Suppressor macrophage (primary cell): Measurements from ENCODE around the gene FTH1.
"Not testable (repeated sequence)": the region's sequence is repeated elsewhere in the genome, so short reads cannot be mapped to it uniquely, and the experiment has no call there.

Experiments used
- DNase-seq, 4 experiments: peaks; one replicate each; pipeline ENCODE4 v3.0.0-alpha.2; 2020 to 2022
- total RNA-seq, 17 experiments: gene quantifications; one replicate each; lab custom pipeline; 2026; ENCODE audit warnings: mixed read lengths in 6 of 17, inconsistent platforms in 3 of 17; lab: John Stamatoyannopoulos, UW

Gene FTH1
- 1,929 to 7,099 (median 3,244) reads per million in 17 experiments for total RNA-seq

DNA sequence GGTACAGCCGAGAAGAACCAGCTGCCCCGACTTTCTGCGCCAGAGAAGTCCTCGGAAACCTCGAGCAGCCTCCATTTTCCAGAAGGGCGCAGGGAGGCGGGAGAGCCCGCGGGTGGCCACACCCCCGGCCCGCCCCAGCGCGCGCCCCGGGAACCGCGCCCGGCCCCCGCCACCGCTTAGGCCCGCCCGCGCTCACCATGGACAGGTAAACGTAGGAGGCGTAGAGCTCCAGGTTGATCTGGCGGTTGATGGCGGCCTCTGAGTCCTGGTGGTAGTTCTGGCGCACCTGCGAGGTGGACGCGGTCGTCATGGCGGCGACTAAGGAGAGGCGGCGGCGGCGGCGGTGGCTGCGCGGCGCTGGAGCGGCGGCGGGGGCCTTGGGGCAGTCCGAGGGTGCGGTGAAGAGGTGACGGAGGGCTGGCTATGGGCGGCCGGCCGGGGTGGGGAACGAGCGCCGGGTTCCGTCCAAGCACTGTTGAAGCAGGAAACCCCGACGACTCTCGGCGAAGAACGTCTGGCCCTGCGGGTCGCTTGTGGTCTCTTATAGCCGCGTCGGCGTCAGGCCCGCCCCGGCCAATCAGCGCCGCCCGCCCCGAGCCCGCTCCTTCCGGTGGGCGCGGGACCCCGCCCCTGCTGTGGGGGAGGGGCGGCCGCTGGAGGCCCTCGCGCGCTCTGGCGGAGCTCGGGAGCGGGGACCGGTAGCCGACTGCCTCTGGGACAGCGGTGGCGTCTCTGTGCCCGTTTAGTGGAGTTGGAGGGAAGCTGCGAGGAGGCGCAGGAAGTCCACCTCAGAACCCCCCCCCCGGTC lies at the start of gene FTH1:
Gene FTH1, minus strand, starts transcription at position 519 of the 808 bp plus-strand sequence. Its CDS starts 209 bp downstream, at position 310.
- peak; percentile 97 to 99 (median 98) for DNase-seq

- DNase-seq, result no peak
Observed at GRCh38 chr11:62015615-62016014, 48.2 kb upstream of the FTH1 start.

- no peak for DNase-seq
Observed at GRCh38 chr11:62013537-62014476, 46.4 kb upstream of the FTH1 start.

DNA sequence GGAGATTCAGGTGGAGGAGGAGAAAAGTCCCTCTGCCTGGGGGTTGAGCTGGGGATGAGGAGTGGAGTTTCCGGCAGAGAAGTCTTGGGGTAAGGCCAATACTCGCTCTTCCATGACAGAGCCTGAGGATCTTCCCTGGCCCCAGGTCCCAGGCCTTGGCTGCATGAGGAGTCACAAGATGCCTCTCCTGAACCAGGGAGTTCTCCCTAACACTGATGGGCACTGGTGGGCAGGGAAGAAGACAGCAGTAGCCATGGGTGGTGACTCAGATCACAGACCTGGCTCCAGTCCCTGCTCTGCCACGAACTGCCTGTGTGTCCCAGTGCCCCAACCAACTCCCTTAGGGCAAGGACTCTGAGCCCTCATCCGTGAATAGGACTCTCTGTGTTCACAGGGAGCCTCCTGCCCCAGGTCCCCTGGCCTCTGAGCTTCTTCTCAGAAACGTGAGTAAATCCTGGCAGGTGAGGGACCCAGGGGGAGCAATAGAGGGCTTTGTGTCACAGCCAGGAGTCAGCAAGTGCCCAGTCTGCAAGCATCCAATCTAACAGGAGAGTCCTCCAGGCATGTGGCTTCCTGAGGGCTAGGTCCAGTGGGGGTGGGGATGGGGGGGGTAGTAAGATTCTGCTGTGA lies 45.5 kb upstream of the FTH1 start:
- DNase-seq, result peak in 2 of 4 experiments; percentile 38 to 42

DNA sequence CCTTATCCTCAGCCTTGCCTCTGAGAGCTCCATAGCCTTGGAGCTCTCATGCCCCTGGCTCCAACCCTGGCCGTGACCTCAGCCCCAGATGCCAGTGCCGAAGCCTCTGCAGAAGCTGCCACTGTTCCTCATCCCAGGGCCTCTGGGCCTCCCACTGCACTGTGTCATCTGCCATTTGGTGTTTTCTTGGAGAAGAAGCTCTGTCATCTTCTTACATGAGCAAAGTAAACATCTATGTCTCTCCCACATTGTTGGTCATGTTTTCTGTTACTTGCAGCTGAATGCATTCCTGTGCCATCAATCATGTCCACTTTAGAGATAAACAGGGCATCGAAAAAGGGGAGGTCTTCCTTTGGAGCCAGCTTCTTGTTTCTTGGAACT lies 45.0 kb upstream of the FTH1 start:
- DNase-seq, result peak; percentile 68 to 85 (median 75)

DNA sequence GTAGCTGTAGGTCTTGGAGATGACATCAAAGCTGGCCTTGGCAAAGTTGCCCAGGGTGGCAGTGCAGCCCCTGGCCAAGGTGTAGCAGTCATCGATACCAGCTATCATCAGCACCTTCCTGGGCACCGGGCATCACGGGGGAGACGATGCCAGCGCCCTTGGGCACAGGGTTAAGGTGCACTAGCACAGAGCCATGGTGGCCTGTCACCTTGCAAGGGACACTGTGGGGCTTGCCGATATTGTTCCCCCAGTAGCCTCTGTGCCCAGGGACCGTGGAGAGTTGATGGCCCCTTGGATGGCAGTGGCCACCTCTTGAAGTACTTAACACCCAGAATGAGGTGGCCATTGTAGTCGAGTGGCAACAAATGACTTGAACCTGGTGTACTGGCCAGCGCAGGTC lies 44.4 kb upstream of the FTH1 start:
- no peak for DNase-seq

- no peak for DNase-seq
Observed at GRCh38 chr11:62010935-62011528, 43.6 kb upstream of the FTH1 start.

GRCh38 chr11:62008193-62008592 lies 40.8 kb upstream of the FTH1 start:
- no peak for DNase-seq

GRCh38 chr11:62004473-62004872 lies 37.0 kb upstream of the FTH1 start:
- DNase-seq, result peak; percentile 67 to 88 (median 84)

- DNase-seq, result not testable (repeated sequence)
Observed at GRCh38 chr11:62002283-62002682, 34.8 kb upstream of the FTH1 start.

GRCh38 chr11:62001450-62002191 lies 34.2 kb upstream of the FTH1 start:
- DNase-seq, result no peak

DNA sequence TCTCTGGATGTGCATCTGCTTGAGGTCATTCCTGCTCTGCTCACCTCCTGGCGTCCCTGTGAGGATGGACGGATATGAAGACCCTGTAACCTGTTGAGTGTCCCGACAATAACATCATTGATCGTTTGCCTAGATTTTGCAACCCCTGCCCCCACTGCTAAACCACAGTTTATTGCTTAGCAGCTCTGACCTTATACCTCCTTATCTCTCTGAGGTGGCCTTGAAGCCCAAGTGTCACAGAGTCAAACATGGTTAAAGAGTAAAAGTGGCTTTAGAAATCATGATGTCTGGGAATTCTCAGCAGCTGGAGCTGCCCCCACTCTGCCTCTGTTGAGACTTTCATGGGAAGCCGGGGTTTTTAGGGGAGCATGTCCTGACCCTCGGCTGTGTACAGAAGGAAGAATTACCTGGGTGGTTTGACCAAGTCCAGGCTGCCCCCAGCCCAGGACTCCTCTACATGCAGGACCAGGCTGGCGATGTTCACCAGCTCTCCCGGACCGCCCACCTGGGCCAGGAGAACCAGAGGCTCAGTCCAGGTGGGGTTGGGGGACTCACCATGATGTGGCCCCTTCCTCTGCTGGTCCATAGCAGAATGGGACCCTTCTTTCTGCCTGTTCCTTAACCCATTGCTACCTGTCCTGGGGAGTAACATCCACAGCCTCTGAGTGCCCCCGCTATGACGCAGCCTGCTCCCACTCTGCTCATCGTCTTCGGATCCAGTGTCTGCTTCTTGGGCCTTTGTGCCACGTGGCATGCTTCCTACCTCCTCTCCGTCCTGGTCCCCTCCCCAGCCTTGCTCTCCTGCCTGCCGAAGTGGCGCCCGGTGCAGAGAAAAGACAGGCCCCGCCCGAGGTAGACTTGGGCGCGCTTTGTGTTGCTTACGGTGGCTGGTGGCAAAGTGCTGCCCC lies 33.4 kb upstream of the FTH1 start:
- DNase-seq, result no peak

GRCh38 chr11:61999141-61999975 lies 31.9 kb upstream of the FTH1 start:
- no peak for DNase-seq

- no peak for DNase-seq
Observed at GRCh38 chr11:61996933-61997332, 29.5 kb upstream of the FTH1 start.

- DNase-seq, result no peak
Observed at GRCh38 chr11:61994981-61995380, 27.5 kb upstream of the FTH1 start.

DNA sequence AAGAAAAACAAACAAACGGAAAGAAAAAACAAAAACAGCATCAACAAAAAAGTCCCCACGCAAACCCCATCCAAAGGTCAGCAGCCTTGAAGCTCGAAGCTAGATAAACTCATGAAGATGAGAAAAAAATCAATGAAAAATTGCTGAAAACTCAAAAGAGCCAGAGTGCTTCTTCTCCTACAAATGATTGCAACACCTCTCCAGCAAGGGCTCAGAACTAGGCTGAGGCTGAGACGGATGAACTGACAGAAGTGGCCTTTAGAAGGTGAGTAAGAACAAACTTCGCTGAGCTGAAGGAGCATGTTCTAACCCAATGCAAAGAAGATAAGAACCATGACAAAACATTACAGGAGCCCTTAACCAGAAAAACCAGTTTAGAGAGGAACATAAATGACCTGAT lies 18.4 kb upstream of the FTH1 start:
- DNase-seq, result peak in 3 of 4 experiments; percentile 31 to 53 (median 33)

DNA sequence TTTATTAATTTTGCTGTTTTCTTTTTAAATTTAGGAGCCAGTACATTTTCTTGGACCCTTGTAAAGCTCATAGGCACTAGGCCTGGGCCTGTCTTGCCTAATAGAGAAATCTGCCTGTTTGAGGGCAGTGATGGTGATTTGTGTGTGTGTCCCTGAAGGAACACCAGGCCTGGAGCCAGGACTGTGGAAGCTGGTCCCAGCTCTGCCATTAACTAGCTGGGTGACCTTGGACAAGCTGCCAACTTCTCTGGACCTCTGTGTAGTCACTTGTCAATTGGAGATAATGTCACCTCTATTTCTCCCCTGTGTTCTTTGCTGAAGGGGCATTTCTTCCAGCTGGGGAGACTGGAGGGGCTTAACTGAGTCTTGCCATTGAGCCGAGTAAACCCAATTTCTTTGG lies 16.0 kb upstream of the FTH1 start:
- no peak for DNase-seq

- no peak for DNase-seq
Observed at GRCh38 chr11:61980783-61981541, 13.5 kb upstream of the FTH1 start.
